Measurements from ENCODE around the gene MCM10. TPM values are rescaled to one million over a fixed set of nuclear protein-coding genes. Genes with fewer than 3 reads are reported as not detected.
A peak's percentile ranks its signal among the peaks of the same experiment; 100 is the strongest.

The MCM10 gene
- total and polyA plus RNA-seq, 9 of the 15 experiments (the other 6 are each of a cell fraction or from before 2014, with no cell fraction given) = 10.4 to 68.1 (median 48.0) TPM

- TF ChIP-seq CCAR2 (IDR thresholded peaks at IDR 0.05; ENCODE audit: low read depth, low read length) (no peak), TAF9B (IDR thresholded peaks at IDR 0.05; ENCODE audit: partially characterized antibody) (no peak), DACH1 (IDR thresholded peaks at IDR 0.05; ENCODE audit: partially characterized antibody) (no peak), SOX6 (IDR thresholded peaks at IDR 0.05) (peak; percentile 25; the same call in 1 of the 2 replicates), ESRRA (IDR thresholded peaks at IDR 0.05; ENCODE audit: borderline replicate concordance, low read depth) (peak; percentile 98), ZNF263 (CRISPR knock-in tag; IDR thresholded peaks at IDR 0.05; ENCODE audit: borderline replicate concordance) (no peak), PHF21A (IDR thresholded peaks at IDR 0.05; ENCODE audit: borderline replicate concordance, low read depth) (no peak), FOXO4 (CRISPR knock-in tag; IDR thresholded peaks at IDR 0.05) (no peak), YBX1 (IDR thresholded peaks at IDR 0.05) (no peak), FOXK2 (conservative IDR thresholded peaks at IDR 0.05 in 1 of 2, IDR thresholded peaks at IDR 0.05 in 1 of 2; ENCODE audit: low read depth in 2 of 2) (0 out of 4 replicates have a peak, but pooled peaks of 1 of the 2 experiments have one; percentile 59), ZC3H8 (IDR thresholded peaks at IDR 0.05) (no peak), SPI1 (IDR thresholded peaks at IDR 0.05; ENCODE audit: borderline replicate concordance, low read depth, low read length) (peak; percentile 90), RBFOX2 (IDR thresholded peaks at IDR 0.05; ENCODE audit: low read depth, low read length) (no peak), ZNF347 (CRISPR knock-in tag; IDR thresholded peaks at IDR 0.05; ENCODE audit: low read depth) (no peak), TCF15 (CRISPR knock-in tag; IDR thresholded peaks at IDR 0.05) (no peak), NCOA6 (IDR thresholded peaks at IDR 0.05) (no peak), ZNF507 (tag; conservative IDR thresholded peaks at IDR 0.05) (no peak), TCF7 (IDR thresholded peaks at IDR 0.05; ENCODE audit: borderline replicate concordance) (no peak), ZNF583 (CRISPR knock-in tag; IDR thresholded peaks at IDR 0.05) (no peak), SRSF3 (IDR thresholded peaks at IDR 0.05; ENCODE audit: insufficient read depth, low read length) (no peak)
- TF ChIP-seq, protein P1, sequence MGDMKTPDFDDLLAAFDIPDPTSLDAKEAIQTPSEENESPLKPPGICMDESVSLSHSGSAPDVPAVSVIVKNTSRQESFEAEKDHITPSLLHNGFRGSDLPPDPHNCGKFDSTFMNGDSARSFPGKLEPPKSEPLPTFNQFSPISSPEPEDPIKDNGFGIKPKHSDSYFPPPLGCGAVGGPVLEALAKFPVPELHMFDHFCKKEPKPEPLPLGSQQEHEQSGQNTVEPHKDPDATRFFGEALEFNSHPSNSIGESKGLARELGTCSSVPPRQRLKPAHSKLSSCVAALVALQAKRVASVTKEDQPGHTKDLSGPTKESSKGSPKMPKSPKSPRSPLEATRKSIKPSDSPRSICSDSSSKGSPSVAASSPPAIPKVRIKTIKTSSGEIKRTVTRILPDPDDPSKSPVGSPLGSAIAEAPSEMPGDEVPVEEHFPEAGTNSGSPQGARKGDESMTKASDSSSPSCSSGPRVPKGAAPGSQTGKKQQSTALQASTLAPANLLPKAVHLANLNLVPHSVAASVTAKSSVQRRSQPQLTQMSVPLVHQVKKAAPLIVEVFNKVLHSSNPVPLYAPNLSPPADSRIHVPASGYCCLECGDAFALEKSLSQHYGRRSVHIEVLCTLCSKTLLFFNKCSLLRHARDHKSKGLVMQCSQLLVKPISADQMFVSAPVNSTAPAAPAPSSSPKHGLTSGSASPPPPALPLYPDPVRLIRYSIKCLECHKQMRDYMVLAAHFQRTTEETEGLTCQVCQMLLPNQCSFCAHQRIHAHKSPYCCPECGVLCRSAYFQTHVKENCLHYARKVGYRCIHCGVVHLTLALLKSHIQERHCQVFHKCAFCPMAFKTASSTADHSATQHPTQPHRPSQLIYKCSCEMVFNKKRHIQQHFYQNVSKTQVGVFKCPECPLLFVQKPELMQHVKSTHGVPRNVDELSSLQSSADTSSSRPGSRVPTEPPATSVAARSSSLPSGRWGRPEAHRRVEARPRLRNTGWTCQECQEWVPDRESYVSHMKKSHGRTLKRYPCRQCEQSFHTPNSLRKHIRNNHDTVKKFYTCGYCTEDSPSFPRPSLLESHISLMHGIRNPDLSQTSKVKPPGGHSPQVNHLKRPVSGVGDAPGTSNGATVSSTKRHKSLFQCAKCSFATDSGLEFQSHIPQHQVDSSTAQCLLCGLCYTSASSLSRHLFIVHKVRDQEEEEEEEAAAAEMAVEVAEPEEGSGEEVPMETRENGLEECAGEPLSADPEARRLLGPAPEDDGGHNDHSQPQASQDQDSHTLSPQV (IDR thresholded peaks at IDR 0.05) = no peak
- TF ChIP-seq, protein P2, sequence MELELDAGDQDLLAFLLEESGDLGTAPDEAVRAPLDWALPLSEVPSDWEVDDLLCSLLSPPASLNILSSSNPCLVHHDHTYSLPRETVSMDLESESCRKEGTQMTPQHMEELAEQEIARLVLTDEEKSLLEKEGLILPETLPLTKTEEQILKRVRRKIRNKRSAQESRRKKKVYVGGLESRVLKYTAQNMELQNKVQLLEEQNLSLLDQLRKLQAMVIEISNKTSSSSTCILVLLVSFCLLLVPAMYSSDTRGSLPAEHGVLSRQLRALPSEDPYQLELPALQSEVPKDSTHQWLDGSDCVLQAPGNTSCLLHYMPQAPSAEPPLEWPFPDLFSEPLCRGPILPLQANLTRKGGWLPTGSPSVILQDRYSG (tag; conservative IDR thresholded peaks at IDR 0.05; ENCODE audit: low read depth) = no peak
Measured at GRCh38 chr10:13115832-13116803, 45.2 kb upstream of the MCM10 start (continued).

All from K562 (cell line).